C4-2B (cell line): Measurements from ENCODE around the gene EEPD1.

Experiments used
- H3K27ac ChIP-seq: fragments of 450-650 bp; 2 replicates; pipeline ENCODE4 v1.5.1; 2017
- CTCF ChIP-seq: fragments of 450-650 bp; conservative IDR thresholded peaks from 2 replicates; pipeline ENCODE4 v1.5.1; 2017; ENCODE audit warnings: mild to moderate bottlenecking
- ZFX ChIP-seq: fragments of 450-650 bp; IDR thresholded peaks from 2 replicates; pipeline ENCODE4 v1.6.1; 2017

The EEPD1 gene

DNA sequence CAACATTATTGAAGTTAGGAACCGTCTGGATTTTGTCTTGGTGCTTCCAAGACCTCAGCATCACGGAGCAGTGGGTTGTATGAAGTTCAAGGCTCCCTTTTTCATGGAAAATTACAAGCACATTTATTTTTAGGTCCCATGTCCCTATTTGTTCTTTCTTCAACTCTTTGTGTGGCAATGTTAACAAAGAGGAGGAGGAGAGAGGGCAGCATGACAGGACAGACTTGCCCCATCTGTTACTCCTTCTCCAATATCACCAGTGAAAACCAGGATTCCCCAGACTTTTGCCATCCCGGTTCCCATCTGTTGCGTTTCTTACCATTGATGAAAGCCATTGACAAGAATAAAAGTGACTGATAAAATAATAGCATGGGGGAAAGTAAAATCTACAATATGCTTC, 28.6 kb downstream of the EEPD1 start:
- TF ChIP-seq CTCF = no peak
- no peak overlapping the region for H3K27ac ChIP-seq

- no peak for TF ChIP-seq CTCF
- TF ChIP-seq ZFX = no peak
- H3K27ac ChIP-seq = no peak overlapping the region
These were observed 30.0 kb downstream of the EEPD1 start for GRCh38 chr7:36182854-36183604.

DNA sequence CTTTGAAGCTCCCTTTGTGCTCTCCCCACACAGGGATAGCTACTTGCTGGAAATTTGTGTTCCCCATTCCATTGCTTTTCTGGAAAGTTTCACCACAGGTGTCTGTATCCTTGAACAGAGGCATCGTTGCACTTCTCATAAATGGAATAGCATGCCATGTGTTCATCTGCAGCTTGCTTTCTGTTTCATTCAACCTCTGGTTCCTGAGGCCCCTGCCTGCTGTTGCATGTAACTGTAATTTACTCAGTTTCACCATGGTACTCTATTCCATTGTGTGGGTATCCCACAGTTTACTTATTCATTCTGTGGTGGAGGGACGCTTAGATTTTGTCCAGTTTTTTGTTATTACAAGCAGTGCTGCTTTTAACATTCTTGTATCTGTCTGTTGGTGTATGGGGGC, 32.0 kb downstream of the EEPD1 start:
- TF ChIP-seq ZFX = no peak
- no peak for TF ChIP-seq CTCF
- H3K27ac ChIP-seq = no peak overlapping the region

DNA sequence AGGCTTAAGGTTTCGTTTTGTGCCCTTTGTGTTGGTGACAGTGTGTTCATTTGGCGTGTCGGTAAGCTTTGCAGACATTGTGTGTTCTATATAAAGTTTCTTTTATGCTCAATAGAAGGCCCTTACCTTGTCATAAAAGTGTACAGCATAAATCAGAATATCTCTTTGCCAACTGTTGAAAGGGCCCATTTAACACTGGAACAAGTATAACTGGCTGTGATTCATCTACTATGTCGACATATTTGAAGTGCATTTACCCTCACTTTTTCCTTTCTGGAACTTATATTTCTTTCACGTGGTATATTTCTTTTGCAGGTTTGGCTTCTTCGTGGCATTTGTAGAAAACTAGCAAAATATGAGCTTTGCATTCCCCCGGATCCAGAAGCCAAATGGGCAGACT, 32.7 kb downstream of the EEPD1 start:
- H3K27ac ChIP-seq = peak overlapping the region; percentile 59
- TF ChIP-seq CTCF = no peak
- TF ChIP-seq ZFX = no peak

DNA sequence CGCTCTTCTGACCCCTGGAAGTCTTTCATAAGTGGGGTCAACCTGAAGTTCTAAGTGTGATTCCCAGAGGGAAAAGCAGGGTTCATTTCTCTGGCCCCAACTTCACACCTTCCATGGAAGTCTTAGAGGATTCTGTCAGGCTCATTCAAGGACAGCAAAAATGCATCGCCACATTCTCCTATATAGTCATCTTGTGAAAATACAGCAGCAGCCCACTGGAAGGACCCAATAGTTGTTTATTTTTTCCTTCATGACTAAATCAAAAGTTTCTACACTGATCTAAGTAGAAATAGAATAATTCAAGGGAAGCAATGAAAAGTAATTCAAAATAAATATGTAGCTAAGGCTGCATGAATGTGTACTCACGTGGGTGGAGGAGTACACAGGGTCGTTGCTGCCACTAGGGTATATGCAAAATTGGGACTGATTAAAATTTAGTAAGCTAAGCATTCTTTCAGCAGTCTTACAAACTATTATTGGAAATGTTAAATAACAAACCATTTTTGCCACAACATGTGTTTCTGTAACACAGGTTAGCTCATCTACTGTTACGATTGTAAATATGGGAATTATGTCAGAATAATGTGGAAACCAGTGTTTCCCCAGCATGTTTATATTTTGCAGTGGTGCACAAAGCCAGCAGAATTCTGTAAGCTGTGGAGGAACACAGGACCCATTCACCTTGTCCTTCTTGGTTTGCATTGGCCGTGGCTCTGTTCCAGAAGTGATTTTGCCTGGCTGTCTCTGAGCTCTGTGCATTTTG, 33.5 kb downstream of the EEPD1 start:
- no peak for TF ChIP-seq CTCF
- TF ChIP-seq ZFX = no peak
- peak overlapping the region; percentile 59 for H3K27ac ChIP-seq

GRCh38 chr7:36188266-36188665, 35.2 kb downstream of the EEPD1 start:
- H3K27ac ChIP-seq = no peak overlapping the region
- TF ChIP-seq ZFX (no peak), CTCF (no peak)

- TF ChIP-seq CTCF (no peak), ZFX (no peak)
- H3K27ac ChIP-seq = no peak overlapping the region
These were observed 35.9 kb downstream of the EEPD1 start for GRCh38 chr7:36188906-36189305.
